Brain microvascular endothelial cell (primary cell): ENCODE measurements around the gene CNNM2.

ENCODE experiments used
- DNase-seq: peaks from one replicate; pipeline ENCODE4 v3.0.0-alpha.2; 2020
- H3K27ac ChIP-seq: fragments of 250-450 bp; sonication (Bioruptor Pico); 2 replicates; pipeline ENCODE4 v1.5.1; 2020; ENCODE audit warnings: mild to moderate bottlenecking, moderate library complexity
- H3K27me3 ChIP-seq: fragments of 250-450 bp; sonication (Bioruptor Pico); replicated peaks from 2 replicates; pipeline ENCODE4 v1.5.1; 2020; ENCODE audit warnings: mild to moderate bottlenecking
- H3K36me3 ChIP-seq: fragments of 250-450 bp; sonication (Bioruptor Pico); replicated peaks from 2 replicates; pipeline ENCODE4 v1.5.1; 2020; ENCODE audit warnings: mild to moderate bottlenecking
- H3K4me3 ChIP-seq: 2 replicates; pipeline ENCODE4 v1.5.1; 2011; ENCODE audit warnings: low read depth, mild to moderate bottlenecking, control low read depth, low read length, moderate library complexity
- in situ Hi-C: cut with HindIII; loops from 2 replicates; pipeline ENCODE4 v1.10.0; 2017; ENCODE audit warnings: low sequenced_read_pairs, low pct_ligation_motif_present
- TF ChIP-seq, protein P1 (sequence below): IDR thresholded peaks from 2 replicates; pipeline ENCODE4 v1.5.1; 2011; ENCODE audit warnings: low read depth, mild to moderate bottlenecking, moderate library complexity, low read length, control low read depth, inconsistent platforms; ENCODE audit errors: missing control alignments

The CNNM2 gene

GRCh38 chr10:103106539-103106938 is 188.4 kb downstream of the CNNM2 start:
- DNase-seq = no peak
- TF ChIP-seq, protein P1, sequence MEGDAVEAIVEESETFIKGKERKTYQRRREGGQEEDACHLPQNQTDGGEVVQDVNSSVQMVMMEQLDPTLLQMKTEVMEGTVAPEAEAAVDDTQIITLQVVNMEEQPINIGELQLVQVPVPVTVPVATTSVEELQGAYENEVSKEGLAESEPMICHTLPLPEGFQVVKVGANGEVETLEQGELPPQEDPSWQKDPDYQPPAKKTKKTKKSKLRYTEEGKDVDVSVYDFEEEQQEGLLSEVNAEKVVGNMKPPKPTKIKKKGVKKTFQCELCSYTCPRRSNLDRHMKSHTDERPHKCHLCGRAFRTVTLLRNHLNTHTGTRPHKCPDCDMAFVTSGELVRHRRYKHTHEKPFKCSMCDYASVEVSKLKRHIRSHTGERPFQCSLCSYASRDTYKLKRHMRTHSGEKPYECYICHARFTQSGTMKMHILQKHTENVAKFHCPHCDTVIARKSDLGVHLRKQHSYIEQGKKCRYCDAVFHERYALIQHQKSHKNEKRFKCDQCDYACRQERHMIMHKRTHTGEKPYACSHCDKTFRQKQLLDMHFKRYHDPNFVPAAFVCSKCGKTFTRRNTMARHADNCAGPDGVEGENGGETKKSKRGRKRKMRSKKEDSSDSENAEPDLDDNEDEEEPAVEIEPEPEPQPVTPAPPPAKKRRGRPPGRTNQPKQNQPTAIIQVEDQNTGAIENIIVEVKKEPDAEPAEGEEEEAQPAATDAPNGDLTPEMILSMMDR = no peak
- H3K36me3 ChIP-seq = peaks cover 10% of the 10 kb centered on the region
- H3K27me3 ChIP-seq = no peaks in the 10 kb centered on the region
- H3K27ac ChIP-seq = no peak overlapping the region
- in situ Hi-C loops = no loop called here
- H3K4me3 ChIP-seq = no peak overlapping the region

- no peak overlapping the region for H3K4me3 ChIP-seq
- DNase-seq = no peak
- no peak overlapping the region for H3K27ac ChIP-seq
- TF ChIP-seq, protein P1 = no peak
- H3K27me3 ChIP-seq = no peaks in the 10 kb centered on the region
- no peaks in the 10 kb centered on the region for H3K36me3 ChIP-seq
- in situ Hi-C loops = no loop called here
Measured at GRCh38 chr10:103109821-103110220, 191.7 kb downstream of the CNNM2 start.

- no peak overlapping the region for H3K4me3 ChIP-seq
- DNase-seq = no peak
- H3K36me3 ChIP-seq = no peaks in the 10 kb centered on the region
- in situ Hi-C loops = no loop called here
- TF ChIP-seq, protein P1 = no peak
- H3K27ac ChIP-seq = no peak overlapping the region
- H3K27me3 ChIP-seq = no peaks in the 10 kb centered on the region
Measured at GRCh38 chr10:103110407-103110806, 192.3 kb downstream of the CNNM2 start.

GRCh38 chr10:103111031-103111917 is 193.2 kb downstream of the CNNM2 start:
- in situ Hi-C loops = no loop called here
- Histone ChIP-seq H3K36me3 (no peaks in the 10 kb centered on the region), H3K27me3 (no peaks in the 10 kb centered on the region), H3K27ac (no peak overlapping the region), H3K4me3 (no peak overlapping the region)
- TF ChIP-seq, protein P1 = peak; percentile 12
- no peak for DNase-seq

GRCh38 chr10:103111918-103112877 is 194.1 kb downstream of the CNNM2 start:
- DNase-seq = no peak
- Histone ChIP-seq H3K27me3 (no peaks in the 10 kb centered on the region), H3K27ac (no peak overlapping the region), H3K4me3 (no peak overlapping the region), H3K36me3 (no peaks in the 10 kb centered on the region)
- in situ Hi-C loops = no loop called here
- TF ChIP-seq, protein P1 = no peak
